HepG2 (cell line): Measurements from ENCODE around the gene PDK2. TPM values are rescaled to one million over a fixed set of nuclear protein-coding genes. Genes with fewer than 3 reads are reported as not detected.

Source experiments
- AHR ChIP-seq: IDR thresholded peaks from 2 replicates; pipeline ENCODE4 v1.6.1; 2018; ENCODE audit warnings: missing genetic modification reagents, missing compliant biosample characterization
- ARNTL ChIP-seq: sonication (generic); formaldehyde crosslinking; IDR thresholded peaks from 2 replicates; pipeline ENCODE4 v1.4.0; 2020; ENCODE audit warnings: mild to moderate bottlenecking, missing genetic modification reagents
- FOXM1 ChIP-seq: sonication (generic); formaldehyde crosslinking; IDR thresholded peaks from 2 replicates; pipeline ENCODE4 v1.5.0; 2020; ENCODE audit warnings: missing genetic modification reagents
- GTF3A ChIP-seq: sonication (generic); formaldehyde crosslinking; conservative IDR thresholded peaks from 2 replicates; pipeline ENCODE4 v1.4.0; 2020; ENCODE audit warnings: mild to moderate bottlenecking, missing genetic modification reagents
- HNRNPLL ChIP-seq: fragments of 200-400 bp; formaldehyde crosslinking; IDR thresholded peaks from 2 replicates; pipeline ENCODE4 v1.6.1; 2017; ENCODE audit warnings: mild to moderate bottlenecking, low read depth, low read length; ENCODE audit not compliant: poor library complexity, severe bottlenecking
- IKZF4 ChIP-seq: sonication (generic); formaldehyde crosslinking; IDR thresholded peaks from 2 replicates; pipeline ENCODE4 v1.5.1; 2020; ENCODE audit warnings: borderline replicate concordance, mild to moderate bottlenecking, low read depth, missing genetic modification reagents; ENCODE audit errors: not compliant biosample characterization
- IRF2 ChIP-seq: IDR thresholded peaks from 2 replicates; pipeline ENCODE4 v1.6.1; 2018; ENCODE audit warnings: missing genetic modification reagents, missing compliant biosample characterization
- PPARG ChIP-seq: conservative IDR thresholded peaks from 2 replicates; pipeline ENCODE4 v1.6.1; 2016; ENCODE audit warnings: missing biosample characterization, missing genetic modification reagents
- RBM39 ChIP-seq: fragments of 200-400 bp; formaldehyde crosslinking; IDR thresholded peaks from one replicate; pipeline ENCODE4 v1.6.1; 2018; ENCODE audit warnings: antibody characterized with exemption, mild to moderate bottlenecking, low read depth, low read length; ENCODE audit not compliant: poor library complexity, severe bottlenecking
- RXRB ChIP-seq: IDR thresholded peaks from 2 replicates; pipeline ENCODE4 v1.6.1; 2016; ENCODE audit warnings: borderline replicate concordance, missing genetic modification reagents, missing compliant biosample characterization
- SMARCC2 ChIP-seq: fragments of 450-650 bp; IDR thresholded peaks from 2 replicates; pipeline ENCODE4 v1.6.1; 2017; ENCODE audit warnings: antibody characterized with exemption, mild to moderate bottlenecking
- SP140L ChIP-seq: sonication (generic); formaldehyde crosslinking; IDR thresholded peaks from 2 replicates; pipeline ENCODE4 v1.4.0; 2020; ENCODE audit warnings: missing genetic modification reagents, borderline replicate concordance
- TSC22D2 ChIP-seq: sonication (generic); formaldehyde crosslinking; IDR thresholded peaks from 2 replicates; pipeline ENCODE4 v1.5.1; 2020; ENCODE audit warnings: missing genetic modification reagents, mild to moderate bottlenecking, borderline replicate concordance
- U2AF1 ChIP-seq: fragments of 200-400 bp; formaldehyde crosslinking; optimal IDR thresholded peaks from 2 replicates; pipeline ENCODE3; 2017; ENCODE audit warnings: mild to moderate bottlenecking, low read depth, low read length
- ZBTB10 ChIP-seq: sonication (generic); formaldehyde crosslinking; IDR thresholded peaks from 2 replicates; pipeline ENCODE4 v1.4.0; 2020; ENCODE audit warnings: missing genetic modification reagents, borderline replicate concordance
- ZBTB26 ChIP-seq: IDR thresholded peaks from 2 replicates; pipeline ENCODE4 v1.6.1; 2016; ENCODE audit warnings: missing compliant biosample characterization, missing genetic modification reagents, borderline replicate concordance
- ZFP90 ChIP-seq: sonication (generic); formaldehyde crosslinking; IDR thresholded peaks from 2 replicates; pipeline ENCODE4 v1.8.0; 2022; ENCODE audit warnings: missing genetic modification reagents, mild to moderate bottlenecking, inconsistent platforms, borderline replicate concordance
- ZNF20 ChIP-seq: sonication (generic); formaldehyde crosslinking; IDR thresholded peaks from 2 replicates; pipeline ENCODE4 v1.4.0; 2020; ENCODE audit warnings: mild to moderate bottlenecking, moderate library complexity, missing genetic modification reagents
- ZNF510 ChIP-seq: sonication (generic); formaldehyde crosslinking; IDR thresholded peaks from 2 replicates; pipeline ENCODE4 v1.4.0; 2020; ENCODE audit warnings: low read depth, mild to moderate bottlenecking, missing genetic modification reagents
- ZNF530 ChIP-seq: sonication (generic); formaldehyde crosslinking; IDR thresholded peaks from 2 replicates; pipeline ENCODE4 v1.5.0; 2020; ENCODE audit warnings: low read depth, mild to moderate bottlenecking, missing genetic modification reagents
- ZSCAN9 ChIP-seq: IDR thresholded peaks from 2 replicates; pipeline ENCODE4 v1.6.1; 2016; ENCODE audit warnings: borderline replicate concordance
- polyA plus RNA-seq, 8 experiments: library from polyadenylated mRNA; depleted of rRNA in 3 of 8; stranded (reverse) in 7 of 8; unstranded in 1 of 8; fragments of >200 nt; fragmentation: Illumina TruSeq in 4 of 8; extraction: Trizol in 4 of 8; gene quantifications; 2 replicates each; pipeline versions ENCODE4 v1.2.1 to v1.2.3, GENCODE V29; 2011 to 2016; ENCODE audit warnings: low read depth in 4 of 8, missing spikeins in 1 of 8, mixed read lengths in 1 of 8; ENCODE audit not compliant: insufficient read depth in 1 of 8
- total RNA-seq, 5 experiments: library from RNA; depleted of rRNA; stranded (reverse); fragments of >200 nt; fragmentation: Illumina TruSeq; extraction: Trizol; gene quantifications; 2 replicates each; pipeline ENCODE4 v1.2.3, GENCODE V29; 2016; ENCODE audit warnings: low read depth in 1 of 5
- TF ChIP-seq, protein P1 (sequence below): sonication (generic); formaldehyde crosslinking; IDR thresholded peaks from 2 replicates; pipeline ENCODE4 v1.9.0; 2021; ENCODE audit warnings: missing genetic modification reagents, mild to moderate bottlenecking, borderline replicate concordance
- TF ChIP-seq, protein P2 (sequence below): sonication (generic); formaldehyde crosslinking; IDR thresholded peaks from 2 replicates; pipeline ENCODE4 v1.4.0; 2020; ENCODE audit warnings: missing genetic modification reagents; ENCODE audit errors: not compliant biosample characterization

PDK2 gene
- total and polyA plus RNA-seq, 2 of the 13 experiments (the other 11 are each of a cell fraction or from before 2014, with no cell fraction given): 18.5 to 59.7 TPM

GRCh38 chr17:50139950-50140885 is 45.1 kb downstream of the PDK2 start (continued):
- TF ChIP-seq ZNF510 (CRISPR knock-in tag) (no peak), IKZF4 (CRISPR knock-in tag) (no peak), ZNF530 (CRISPR knock-in tag) (no peak), IRF2 (CRISPR knock-in tag) (peak; percentile 31; the same call in 1 of the 2 replicates), ZNF20 (CRISPR knock-in tag) (no peak), GTF3A (CRISPR knock-in tag) (no peak), ZBTB26 (CRISPR knock-in tag) (no peak), HNRNPLL (peak; percentile 37), AHR (CRISPR knock-in tag) (no peak; the same call in 1 of the 2 replicates), RXRB (CRISPR knock-in tag) (no peak), SMARCC2 (no peak), ZFP90 (CRISPR knock-in tag) (no peak), ZSCAN9 (CRISPR knock-in tag) (no peak), PPARG (CRISPR knock-in tag) (no peak), SP140L (CRISPR knock-in tag) (no peak), U2AF1 (no peak), RBM39 (no peak), ARNTL (CRISPR knock-in tag) (no peak), FOXM1 (CRISPR knock-in tag) (no peak), ZBTB10 (CRISPR knock-in tag) (no peak), TSC22D2 (CRISPR knock-in tag) (no peak)
- TF ChIP-seq, protein P1, sequence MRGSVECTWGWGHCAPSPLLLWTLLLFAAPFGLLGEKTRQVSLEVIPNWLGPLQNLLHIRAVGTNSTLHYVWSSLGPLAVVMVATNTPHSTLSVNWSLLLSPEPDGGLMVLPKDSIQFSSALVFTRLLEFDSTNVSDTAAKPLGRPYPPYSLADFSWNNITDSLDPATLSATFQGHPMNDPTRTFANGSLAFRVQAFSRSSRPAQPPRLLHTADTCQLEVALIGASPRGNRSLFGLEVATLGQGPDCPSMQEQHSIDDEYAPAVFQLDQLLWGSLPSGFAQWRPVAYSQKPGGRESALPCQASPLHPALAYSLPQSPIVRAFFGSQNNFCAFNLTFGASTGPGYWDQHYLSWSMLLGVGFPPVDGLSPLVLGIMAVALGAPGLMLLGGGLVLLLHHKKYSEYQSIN: no peak
- TF ChIP-seq, protein P2, sequence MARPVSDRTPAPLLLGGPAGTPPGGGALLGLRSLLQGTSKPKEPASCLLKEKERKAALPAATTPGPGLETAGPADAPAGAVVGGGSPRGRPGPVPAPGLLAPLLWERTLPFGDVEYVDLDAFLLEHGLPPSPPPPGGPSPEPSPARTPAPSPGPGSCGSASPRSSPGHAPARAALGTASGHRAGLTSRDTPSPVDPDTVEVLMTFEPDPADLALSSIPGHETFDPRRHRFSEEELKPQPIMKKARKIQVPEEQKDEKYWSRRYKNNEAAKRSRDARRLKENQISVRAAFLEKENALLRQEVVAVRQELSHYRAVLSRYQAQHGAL (CRISPR knock-in tag): no peak
